H9 (cell line): ENCODE results near the gene ERMN. TPM values are rescaled to one million over a fixed set of nuclear protein-coding genes. Genes with fewer than 3 reads are reported as not detected.
A peak's percentile ranks its signal among the peaks of the same experiment; 100 is the strongest.
"Not testable (repeated sequence)": the region's sequence is repeated elsewhere in the genome, so short reads cannot be mapped to it uniquely, and the experiment has no call there.

ENCODE experiments used
- DNase-seq: peaks from one replicate; pipeline ENCODE4 v3.0.0-alpha.2; 2017
- H2AFZ ChIP-seq: one replicate; pipeline ENCODE4 v1.6.1; 2013; ENCODE audit warnings: mild to moderate bottlenecking, low read length, control low read depth, moderate library complexity
- H2AK5ac ChIP-seq: 2 replicates; pipeline ENCODE4 v1.6.1; 2013; ENCODE audit warnings: low read length, control low read depth, mixed read lengths; ENCODE audit not compliant: insufficient read length
- H2BK120ac ChIP-seq: one replicate; pipeline ENCODE4 v1.6.1; 2013; ENCODE audit warnings: low read depth, mild to moderate bottlenecking, low read length, control low read depth, inconsistent platforms; ENCODE audit not compliant: poor library complexity, severe bottlenecking
- H2BK12ac ChIP-seq: 2 replicates; pipeline ENCODE4 v1.6.1; 2013; ENCODE audit warnings: low read length, control low read depth, mixed read lengths, low read depth; ENCODE audit not compliant: insufficient read length
- H2BK15ac ChIP-seq: 2 replicates; pipeline ENCODE4 v1.6.1; 2013; ENCODE audit warnings: low read depth, low read length, control low read depth
- H2BK20ac ChIP-seq: one replicate; pipeline ENCODE4 v1.6.1; 2013; ENCODE audit warnings: low read depth, mild to moderate bottlenecking, low read length, control low read depth, inconsistent platforms; ENCODE audit not compliant: poor library complexity, severe bottlenecking
- H2BK5ac ChIP-seq: 2 replicates; pipeline ENCODE4 v1.6.1; 2013; ENCODE audit warnings: low read length, control low read depth, mixed read lengths; ENCODE audit not compliant: insufficient read length
- H3K14ac ChIP-seq: 2 replicates; pipeline ENCODE4 v1.6.1; 2013; ENCODE audit warnings: low read length, control low read depth; ENCODE audit not compliant: insufficient read depth
- H3K18ac ChIP-seq: 2 replicates; pipeline ENCODE4 v1.6.1; 2013; ENCODE audit warnings: low read depth, mild to moderate bottlenecking, mixed read lengths, low read length, control low read depth; ENCODE audit not compliant: insufficient read length
- H3K23ac ChIP-seq: 2 replicates; pipeline ENCODE4 v1.6.1; 2013; ENCODE audit warnings: low read length, control low read depth, mixed read lengths, low read depth; ENCODE audit not compliant: insufficient read length
- H3K23me2 ChIP-seq: 2 replicates; pipeline ENCODE4 v1.6.1; 2013; ENCODE audit warnings: low read depth, mild to moderate bottlenecking, mixed read lengths, low read length, control low read depth; ENCODE audit not compliant: insufficient read length, poor library complexity, severe bottlenecking
- H3K27ac ChIP-seq: 2 replicates; pipeline ENCODE4 v1.5.1; 2013; ENCODE audit warnings: low read length, control low read depth, mixed read lengths, low read depth; ENCODE audit not compliant: insufficient read length
- H3K27me3 ChIP-seq: 2 replicates; pipeline ENCODE4 v1.6.1; 2013; ENCODE audit warnings: low read length, control low read depth, inconsistent platforms; ENCODE audit not compliant: insufficient read depth
- H3K4ac ChIP-seq: 2 replicates; pipeline ENCODE4 v1.6.1; 2013; ENCODE audit warnings: low read depth, mild to moderate bottlenecking, control low read depth, inconsistent platforms, low read length, moderate library complexity
- H3K4me1 ChIP-seq: 2 replicates; pipeline ENCODE4 v1.6.1; 2013; ENCODE audit warnings: low read length, control low read depth, inconsistent platforms; ENCODE audit not compliant: insufficient read depth
- H3K4me2 ChIP-seq: 2 replicates; pipeline ENCODE4 v1.6.1; 2013; ENCODE audit warnings: low read length, control low read depth, mixed read lengths; ENCODE audit not compliant: insufficient read length, insufficient read depth
- H3K56ac ChIP-seq: 2 replicates; pipeline ENCODE4 v1.6.1; 2013; ENCODE audit warnings: low read depth, mild to moderate bottlenecking, mixed read lengths, low read length, control low read depth; ENCODE audit not compliant: insufficient read length
- H3K79me1 ChIP-seq: 2 replicates; pipeline ENCODE4 v1.6.1; 2013; ENCODE audit warnings: low read depth, mild to moderate bottlenecking, moderate library complexity, low read length, control low read depth, inconsistent platforms; ENCODE audit not compliant: insufficient read depth, poor library complexity, severe bottlenecking
- H3K79me2 ChIP-seq: 2 replicates; pipeline ENCODE4 v1.6.1; 2013; ENCODE audit warnings: low read length, control low read depth, inconsistent platforms; ENCODE audit not compliant: insufficient read depth
- H3K9ac ChIP-seq: 2 replicates; pipeline ENCODE4 v1.6.1; 2013; ENCODE audit warnings: low read length, control low read depth, mixed read lengths; ENCODE audit not compliant: insufficient read length; ENCODE audit errors: extremely low read depth
- H3K9me3 ChIP-seq: one replicate; pipeline ENCODE4 v1.6.1; 2013; ENCODE audit warnings: low read depth, low read length, inconsistent platforms; ENCODE audit not compliant: control insufficient read depth
- H3T11ph ChIP-seq: one replicate; pipeline ENCODE4 v1.6.1; 2013; ENCODE audit warnings: mild to moderate bottlenecking, low read length, control low read depth, inconsistent platforms
- H4K20me1 ChIP-seq: one replicate; pipeline ENCODE4 v1.6.1; 2013; ENCODE audit not compliant: control insufficient read depth, insufficient read length, insufficient read depth
- H4K5ac ChIP-seq: 2 replicates; pipeline ENCODE4 v1.6.1; 2013; ENCODE audit warnings: low read depth, mild to moderate bottlenecking, mixed read lengths, low read length, control low read depth; ENCODE audit not compliant: insufficient read length
- H4K8ac ChIP-seq: replicated peaks from 2 replicates; pipeline ENCODE4 v1.6.1; 2013; ENCODE audit warnings: low read length, control low read depth, mixed read lengths, low read depth; ENCODE audit not compliant: insufficient read length
- H4K91ac ChIP-seq: 2 replicates; pipeline ENCODE4 v1.6.1; 2013; ENCODE audit warnings: low read depth, mild to moderate bottlenecking, moderate library complexity, mixed read lengths, low read length, control low read depth; ENCODE audit not compliant: insufficient read length
- H3K27ac Mint-ChIP-seq, 3 experiments: 2 replicates in 2 of 3; 3 replicates in 1 of 3; pipeline ENCODE4 v1.8.0; 2020 to 2021; ENCODE audit warnings: mixed read lengths in 3 of 3, mild to moderate bottlenecking in 1 of 3, moderate library complexity in 1 of 3
- H3K27me3 Mint-ChIP-seq: 2 replicates; pipeline ENCODE4 v1.8.0; 2021; ENCODE audit warnings: low read depth, mild to moderate bottlenecking, moderate library complexity, mixed read lengths
- H3K36me3 Mint-ChIP-seq, 3 experiments: 2 replicates in 2 of 3; 3 replicates in 1 of 3; pipeline ENCODE4 v1.8.0; 2020 to 2021; ENCODE audit warnings: low read depth in 3 of 3, mixed read lengths in 3 of 3; ENCODE audit not compliant: insufficient read depth in 1 of 3
- H3K4me1 Mint-ChIP-seq, 2 experiments: 2 replicates each; pipeline ENCODE4 v1.8.0; 2020; ENCODE audit warnings: mixed read lengths in 2 of 2
- H3K4me3 Mint-ChIP-seq, 2 experiments: 2 replicates in 1 of 2; 3 replicates in 1 of 2; pipeline ENCODE4 v1.8.0; 2020 to 2021; ENCODE audit warnings: mild to moderate bottlenecking in 2 of 2, mixed read lengths in 2 of 2, moderate library complexity in 1 of 2
- H3K9me3 Mint-ChIP-seq, 2 experiments: 2 replicates in 1 of 2; 3 replicates in 1 of 2; pipeline ENCODE4 v1.8.0; 2020; ENCODE audit warnings: mild to moderate bottlenecking in 2 of 2, mixed read lengths in 2 of 2, moderate library complexity in 1 of 2
- CTCF ChIP-seq: fragments of 200-600 bp; sonication (generic); conservative IDR thresholded peaks from 3 replicates; pipeline ENCODE4 v1.8.0; 2021; ENCODE audit warnings: antibody characterized with exemption, mild to moderate bottlenecking
- WGBS: extraction: QIAGEN DNeasy Blood & Tissue Kit; methylation state at CpG from one replicate; pipeline ENCODE4 v1.1.7; 2013; ENCODE audit warnings: missing lambda C conversion rate, low lambda C conversion rate, mixed read lengths; ENCODE audit not compliant: insufficient read length; ENCODE audit errors: extremely low coverage; 5-methylcytosine and 5-hydroxymethylcytosine counted together
- total RNA-seq: library from RNA; stranded (reverse); gene quantifications from 2 replicates; pipeline ENCODE4 v1.2.1, GENCODE V29; 2021

ERMN gene
- total RNA-seq, 1 experiment from 2014 or later: 0.48 TPM

- Histone ChIP-seq H4K20me1 (no peaks in the 10 kb centered on the region), H3K27me3 (no peaks in the 10 kb centered on the region), H4K8ac (no peak overlapping the region), H3K4me1 (no peaks in the 10 kb centered on the region; the same call in 1 of the 2 replicates), H3K9ac (no peak overlapping the region), H3K79me1 (no peaks in the 10 kb centered on the region), H4K5ac (no peak overlapping the region), H3K4me2 (no peak overlapping the region), H3K27ac (peak overlapping the region; percentile 13), H3K79me2 (no peaks in the 10 kb centered on the region), H2AK5ac (no peak overlapping the region), H2BK12ac (no peak overlapping the region), H2BK20ac (no peak overlapping the region), H3K23ac (no peak overlapping the region), H3K23me2 (no peaks in the 10 kb centered on the region), H3T11ph (no peak overlapping the region), H3K18ac (no peak overlapping the region), H4K91ac (no peak overlapping the region), H2BK120ac (no peak overlapping the region), H2BK5ac (no peak overlapping the region), H3K4ac (no peak overlapping the region), H3K56ac (no peak overlapping the region), H3K14ac (no peak overlapping the region), H2AFZ (no peak overlapping the region), H3K9me3 (peaks cover 11% of the 10 kb centered on the region), H2BK15ac (no peak overlapping the region)
- H3K27ac Mint-ChIP-seq: peak overlapping the region; percentile 72 to 97 (median 94)
- H3K27me3 Mint-ChIP-seq: peaks cover 4% of the 10 kb centered on the region; the same call in 1 of the 2 replicates
- H3K9me3 Mint-ChIP-seq: peaks cover 48% of the 10 kb centered on the region in 2 experiments
- DNase-seq: peak; percentile 29
- no peak overlapping the region for H3K4me3 Mint-ChIP-seq
- H3K4me1 Mint-ChIP-seq: peaks cover 18% of the 10 kb centered on the region in 2 experiments
- H3K36me3 Mint-ChIP-seq: peaks cover 45 to 55% (median 49%) of the 10 kb centered on the region in 3 experiments
- no peak for TF ChIP-seq CTCF
- WGBS: no CpG with 5 or more reads among the region's 2 CpGs
These were observed 20.2 kb upstream of the ERMN start for GRCh38 chr2:157345647-157346389.

- H3T11ph ChIP-seq, H2BK120ac ChIP-seq, H3K27me3 ChIP-seq, H3K23me2 ChIP-seq, H3K27me3 Mint-ChIP-seq, H4K8ac ChIP-seq, H2BK5ac ChIP-seq, H2BK20ac ChIP-seq, H4K20me1 ChIP-seq, H2BK12ac ChIP-seq, H3K4me2 ChIP-seq, H2AK5ac ChIP-seq, H3K4me3 Mint-ChIP-seq, H3K79me2 ChIP-seq, H3K27ac ChIP-seq, H3K18ac ChIP-seq, H3K9ac ChIP-seq, H3K23ac ChIP-seq, H4K5ac ChIP-seq, H3K14ac ChIP-seq, H3K56ac ChIP-seq, H4K91ac ChIP-seq, DNase-seq, H3K4me1 ChIP-seq, H3K4ac ChIP-seq, H3K79me1 ChIP-seq, H2BK15ac ChIP-seq, H2AFZ ChIP-seq: not testable (repeated sequence)
- peaks cover 48 to 49% of the 10 kb centered on the region in 2 experiments for H3K9me3 Mint-ChIP-seq
- no CpG with 5 or more reads among the region's 2 CpGs for WGBS
- H3K4me1 Mint-ChIP-seq: peaks cover 21 to 24% of the 10 kb centered on the region in 2 experiments
- H3K9me3 ChIP-seq: peaks cover 11% of the 10 kb centered on the region
- peaks cover 46 to 52% (median 46%) of the 10 kb centered on the region in 3 experiments for H3K36me3 Mint-ChIP-seq
- H3K27ac Mint-ChIP-seq: peak overlapping the region in 1 of 3 experiments; percentile 65; a peak in 1 of 7 replicates
These were observed 15.8 kb upstream of the ERMN start for GRCh38 chr2:157341381-157341780.
